Peyer's patch (tissue), 4 donors: Measurements from ENCODE around the gene VPS33B. TPM values are rescaled to one million over a fixed set of nuclear protein-coding genes. Genes with fewer than 3 reads are reported as not detected.

Source experiments
- DNase-seq, 3 donors: peaks; one replicate each; pipeline ENCODE4 v3.0.0-alpha.2; 2017 to 2019
- H3K27ac ChIP-seq, 4 donors: fragments of 200-600 bp; sonication (generic); one replicate each; pipeline ENCODE4 v1.5.1; 2016 to 2019
- H3K27me3 ChIP-seq, 2 donors: fragments of 200-600 bp; sonication (generic); one replicate each; pipeline ENCODE4 v1.5.1; 2019
- H3K36me3 ChIP-seq, 3 donors: fragments of 200-600 bp; sonication (generic); one replicate each; pipeline ENCODE4 v1.5.1; 2016 to 2019
- H3K4me1 ChIP-seq, 4 donors: fragments of 200-600 bp; sonication (generic); one replicate each; pipeline ENCODE4 v1.5.1; 2016 to 2019
- H3K4me3 ChIP-seq, 4 donors: fragments of 200-600 bp; sonication (generic); 1 replicate in 3 of 4; 2 replicates in 1 of 4; pipeline ENCODE4 v1.5.1; 2016 to 2019; ENCODE audit warnings: mild to moderate bottlenecking in 1 of 4
- H3K9me3 ChIP-seq, 4 donors: fragments of 200-600 bp; sonication (generic); one replicate each; pipeline ENCODE4 v1.5.1; 2016 to 2019; ENCODE audit warnings: mild to moderate bottlenecking in 1 of 4
- CTCF ChIP-seq, 6 experiments: fragments of 450-650 bp in 4 of 6; fragments of 200-600 bp in 2 of 6; sonication (generic) in 1 of 6; IDR thresholded peaks; one replicate each; pipeline ENCODE4 v1.5.1; 2017 to 2019; ENCODE audit warnings: antibody characterized with exemption in 6 of 6, mild to moderate bottlenecking in 3 of 6, moderate library complexity in 1 of 6
- POLR2A ChIP-seq, 2 donors: fragments of 450-650 bp; IDR thresholded peaks; one replicate each; pipeline ENCODE4 v1.5.1; 2017; ENCODE audit warnings: antibody characterized with exemption in 2 of 2, mild to moderate bottlenecking in 2 of 2, moderate library complexity in 2 of 2
- total RNA-seq, 4 donors: library from RNA; depleted of rRNA; stranded (reverse); fragments of >200 nt; gene quantifications; one replicate each; pipeline ENCODE4 v1.1.0, GENCODE V29; 2016

The VPS33B gene
- total RNA-seq, 4 donors from 2014 or later, result 12.4 to 31.5 (median 27.8) TPM

- TF ChIP-seq POLR2A (IDR thresholded peaks at IDR 0.05) (no peak), CTCF (IDR thresholded peaks at IDR 0.05) (no peak)
- DNase-seq, result no peak
- Histone ChIP-seq H3K27ac (no peak overlapping the region), H3K36me3 (no peaks in the 10 kb centered on the region), H3K9me3 (no peaks in the 10 kb centered on the region), H3K4me3 (no peak overlapping the region), H3K4me1 (no peaks in the 10 kb centered on the region), H3K27me3 (no peaks in the 10 kb centered on the region)
These were observed 34.7 kb downstream of the VPS33B start for GRCh38 chr15:90987561-90988141.

GRCh38 chr15:90986790-90987507 is 35.4 kb downstream of the VPS33B start:
- no peaks in the 10 kb centered on the region for H3K27me3 ChIP-seq

GRCh38 chr15:90982135-90982534 is 40.3 kb downstream of the VPS33B start:
- DNase-seq, result no peak
- no peak overlapping the region for H3K4me3 ChIP-seq
- no peaks in the 10 kb centered on the region for H3K27me3 ChIP-seq
- no peaks in the 10 kb centered on the region for H3K36me3 ChIP-seq
- H3K27ac ChIP-seq, result no peak overlapping the region
- no peaks in the 10 kb centered on the region for H3K4me1 ChIP-seq
- H3K9me3 ChIP-seq, result no peaks in the 10 kb centered on the region
- TF ChIP-seq POLR2A (IDR thresholded peaks at IDR 0.05), result no peak
- no peak for TF ChIP-seq CTCF (IDR thresholded peaks at IDR 0.05)

More at GRCh38 chr15:90986790-90987507, 35.4 kb downstream of the VPS33B start:
- no peak overlapping the region for H3K27ac ChIP-seq
- TF ChIP-seq CTCF (IDR thresholded peaks at IDR 0.05), result no peak
- no peak for TF ChIP-seq POLR2A (IDR thresholded peaks at IDR 0.05)
- no peaks in the 10 kb centered on the region for H3K36me3 ChIP-seq
- H3K9me3 ChIP-seq, result no peaks in the 10 kb centered on the region
- DNase-seq, result no peak
- H3K4me3 ChIP-seq, result no peak overlapping the region
- H3K4me1 ChIP-seq, result no peaks in the 10 kb centered on the region

GRCh38 chr15:90981681-90982080 is 40.7 kb downstream of the VPS33B start:
- H3K36me3 ChIP-seq, result no peaks in the 10 kb centered on the region
- DNase-seq, result no peak

GRCh38 chr15:90979582-90979981 is 42.8 kb downstream of the VPS33B start:
- no peak overlapping the region for H3K4me3 ChIP-seq
- H3K27ac ChIP-seq, result no peak overlapping the region
- no peaks in the 10 kb centered on the region for H3K27me3 ChIP-seq
- DNase-seq, result no peak
- TF ChIP-seq CTCF (IDR thresholded peaks at IDR 0.05), result no peak
- TF ChIP-seq POLR2A (IDR thresholded peaks at IDR 0.05), result no peak
- no peaks in the 10 kb centered on the region for H3K9me3 ChIP-seq
- H3K36me3 ChIP-seq, result no peaks in the 10 kb centered on the region
- no peaks in the 10 kb centered on the region for H3K4me1 ChIP-seq

More at GRCh38 chr15:90981681-90982080, 40.7 kb downstream of the VPS33B start:
- TF ChIP-seq CTCF (IDR thresholded peaks at IDR 0.05), result no peak
- no peak for TF ChIP-seq POLR2A (IDR thresholded peaks at IDR 0.05)
- Histone ChIP-seq H3K4me3 (no peak overlapping the region), H3K9me3 (no peaks in the 10 kb centered on the region), H3K27me3 (no peaks in the 10 kb centered on the region), H3K4me1 (no peaks in the 10 kb centered on the region), H3K27ac (no peak overlapping the region)
